H1 (cell line): ENCODE results near the gene MYO9A. TPM values are rescaled to one million over a fixed set of nuclear protein-coding genes. Genes with fewer than 3 reads are reported as not detected.

Source experiments
- CTCF ChIA-PET: fragments of 300-600 bp; sonication (Branson Sonifier 250); formaldehyde crosslinking; loops from one replicate; lab custom pipeline; 2021; ENCODE audit not compliant: partially characterized antibody; lab: Charles Lee
- POLR2A ChIA-PET: fragments of 300-600 bp; sonication (Branson Sonifier 250); formaldehyde crosslinking; loops from one replicate; lab custom pipeline; 2021; ENCODE audit warnings: inconsistent platforms; ENCODE audit not compliant: partially characterized antibody; lab: Charles Lee
- DNase-seq, 2 experiments: peaks; one replicate each; pipeline versions ENCODE4 v3.0.0 to v3.0.0-alpha.2; 2010 to 2022; ENCODE audit warnings: low spot score in 2 of 2, low read depth in 1 of 2, mixed read lengths in 1 of 2
- FAIRE-seq: peaks from 2 replicates; lab custom pipeline; 2011; peaks lifted over from hg19 to GRCh38; lab: Jason Lieb, UNC
- H2AFZ ChIP-seq: 2 replicates; pipeline ENCODE4 v1.8.1; 2012; ENCODE audit warnings: low read length, inconsistent platforms
- H2AK5ac ChIP-seq: 2 replicates; pipeline ENCODE4 v1.6.1; 2013; ENCODE audit warnings: low read depth, low read length
- H2BK120ac ChIP-seq: replicated peaks from 2 replicates; pipeline ENCODE3; 2013; ENCODE audit warnings: low read depth, low read length, inconsistent platforms
- H2BK12ac ChIP-seq: 2 replicates; pipeline ENCODE4 v1.6.1; 2013; ENCODE audit warnings: low read depth, low read length
- H2BK15ac ChIP-seq: 2 replicates; pipeline ENCODE4 v1.6.1; 2013; ENCODE audit warnings: low read length
- H2BK20ac ChIP-seq: 2 replicates; pipeline ENCODE4 v1.6.1; 2013; ENCODE audit warnings: low read length
- H2BK5ac ChIP-seq: 2 replicates; pipeline ENCODE4 v1.6.1; 2013; ENCODE audit warnings: low read depth, low read length
- H3K14ac ChIP-seq: 2 replicates; pipeline ENCODE4 v1.6.1; 2013; ENCODE audit warnings: inconsistent platforms; ENCODE audit not compliant: insufficient read length
- H3K18ac ChIP-seq: 2 replicates; pipeline ENCODE4 v1.6.1; 2013; ENCODE audit warnings: low read length; ENCODE audit errors: extremely low read depth
- H3K23ac ChIP-seq: 2 replicates; pipeline ENCODE4 v1.6.1; 2013; ENCODE audit warnings: inconsistent platforms; ENCODE audit not compliant: insufficient read length
- H3K23me2 ChIP-seq: 2 replicates; pipeline ENCODE4 v1.6.1; 2013; ENCODE audit warnings: low read depth, low read length
- H3K27ac ChIP-seq: 2 replicates; pipeline ENCODE4 v1.6.1; 2011; ENCODE audit warnings: low read depth, low read length, inconsistent platforms
- H3K27me3 ChIP-seq, 4 experiments: replicated peaks in 1 of 4; 1 replicate in 1 of 4; 2 replicates in 3 of 4; pipeline versions ENCODE4 v1.6.1 to v1.8.1; 2011 to 2013; ENCODE audit warnings: low read length in 3 of 4, mild to moderate bottlenecking in 3 of 4, inconsistent platforms in 2 of 4, mixed read lengths in 2 of 4, moderate library complexity in 1 of 4; ENCODE audit not compliant: control insufficient read depth in 3 of 4, insufficient read depth in 3 of 4; ENCODE audit errors: extremely low read depth in 1 of 4
- H3K36me3 ChIP-seq, 4 experiments: 2 replicates each; pipeline versions ENCODE4 v1.6.1 to v1.8.1; 2011 to 2013; ENCODE audit warnings: mild to moderate bottlenecking in 4 of 4, low read length in 3 of 4, moderate library complexity in 2 of 4, control low read depth in 1 of 4, inconsistent platforms in 1 of 4; ENCODE audit not compliant: insufficient read depth in 4 of 4, control insufficient read depth in 2 of 4
- H3K4ac ChIP-seq: replicated peaks from 2 replicates; pipeline ENCODE3; 2013; ENCODE audit warnings: low read length, low read depth, mixed read lengths, inconsistent platforms; ENCODE audit not compliant: insufficient read length
- H3K4me1 ChIP-seq, 4 experiments: replicated peaks in 1 of 4; 1 replicate in 1 of 4; 2 replicates in 3 of 4; pipeline versions ENCODE4 v1.6.1 to v1.8.1; 2011 to 2013; ENCODE audit warnings: low read length in 3 of 4, inconsistent platforms in 2 of 4, mixed read lengths in 1 of 4; ENCODE audit not compliant: insufficient read depth in 4 of 4, control insufficient read depth in 3 of 4
- H3K4me2 ChIP-seq, 2 experiments: 2 replicates each; pipeline versions ENCODE4 v1.6.1 to v1.8.1; 2011 to 2013; ENCODE audit warnings: low read depth in 2 of 2, low read length in 2 of 2, control low read depth in 1 of 2, inconsistent platforms in 1 of 2, mild to moderate bottlenecking in 1 of 2; ENCODE audit not compliant: insufficient read depth in 1 of 2
- H3K4me3 ChIP-seq, 4 experiments: fragments of 200-600, 300-600 bp in 1 of 4; sonication (generic), shearing (Covaris generic), sonication (Bioruptor Twin) in 1 of 4; 2 replicates each; pipeline versions ENCODE4 v1.5.1 to v1.8.1; 2011 to 2016; ENCODE audit warnings: low read length in 4 of 4, low read depth in 3 of 4, control low read depth in 2 of 4, inconsistent platforms in 2 of 4, mild to moderate bottlenecking in 2 of 4, mixed read lengths in 1 of 4, moderate library complexity in 1 of 4; ENCODE audit not compliant: insufficient read depth in 2 of 4; ENCODE audit errors: extremely low read depth in 1 of 4
- H3K56ac ChIP-seq: replicated peaks from 2 replicates; pipeline ENCODE3; 2013; ENCODE audit warnings: low read depth, mild to moderate bottlenecking, mixed read lengths, low read length, inconsistent platforms; ENCODE audit not compliant: insufficient read length
- H3K79me1 ChIP-seq: 2 replicates; pipeline ENCODE4 v1.6.1; 2013; ENCODE audit warnings: low read depth, low read length, control low read depth
- H3K79me2 ChIP-seq, 2 experiments: 2 replicates each; pipeline versions ENCODE4 v1.6.1 to v1.8.1; 2012 to 2013; ENCODE audit warnings: low read length in 2 of 2, mild to moderate bottlenecking in 2 of 2, inconsistent platforms in 1 of 2; ENCODE audit not compliant: insufficient read depth in 2 of 2, control insufficient read depth in 1 of 2
- H3K9ac ChIP-seq, 4 experiments: replicated peaks in 1 of 4; 1 replicate in 1 of 4; 2 replicates in 3 of 4; pipeline versions ENCODE4 v1.6.1 to v1.8.1; 2011 to 2013; ENCODE audit warnings: low read depth in 3 of 4, low read length in 3 of 4, control low read depth in 2 of 4, mild to moderate bottlenecking in 2 of 4, moderate library complexity in 2 of 4, inconsistent platforms in 1 of 4; ENCODE audit errors: extremely low read depth in 1 of 4
- H3K9me3 ChIP-seq, 2 experiments: 2 replicates each; pipeline versions ENCODE4 v1.6.1 to v1.8.1; 2012 to 2013; ENCODE audit warnings: mild to moderate bottlenecking in 2 of 2, moderate library complexity in 2 of 2, control low read depth in 1 of 2, inconsistent platforms in 1 of 2, low read depth in 1 of 2, low read length in 1 of 2, mixed read lengths in 1 of 2; ENCODE audit not compliant: insufficient read depth in 2 of 2
- H4K20me1 ChIP-seq, 2 experiments: replicated peaks in 1 of 2; 2 replicates each; pipeline versions ENCODE3 to v1.8.1; 2011 to 2013; ENCODE audit warnings: inconsistent platforms in 2 of 2, low read length in 2 of 2, mild to moderate bottlenecking in 1 of 2; ENCODE audit not compliant: insufficient read depth in 2 of 2, control insufficient read depth in 1 of 2
- H4K5ac ChIP-seq: 2 replicates; pipeline ENCODE4 v1.6.1; 2013; ENCODE audit warnings: low read length, low read depth, mixed read lengths, inconsistent platforms; ENCODE audit not compliant: insufficient read length
- H4K8ac ChIP-seq: 2 replicates; pipeline ENCODE4 v1.8.0; 2013; ENCODE audit warnings: mild to moderate bottlenecking, moderate library complexity, low read length, inconsistent platforms; ENCODE audit not compliant: insufficient read depth; ENCODE audit errors: extremely low read depth
- H4K91ac ChIP-seq: replicated peaks from 2 replicates; pipeline ENCODE3; 2013; ENCODE audit warnings: low read length, mixed read lengths, inconsistent platforms; ENCODE audit not compliant: insufficient read length
- BCL11A ChIP-seq, 2 experiments: IDR thresholded peaks; one replicate each; pipeline ENCODE4 v1.6.1; 2011; ENCODE audit warnings: low read depth in 2 of 2, low read length in 2 of 2, mild to moderate bottlenecking in 2 of 2
- CBX8 ChIP-seq: fragments of 300-800, 300-1000 bp; sonication (generic); IDR thresholded peaks from 2 replicates; pipeline ENCODE4 v1.7.1; 2016; ENCODE audit warnings: low read depth, low read length, borderline replicate concordance
- CHD1 ChIP-seq: IDR thresholded peaks from 2 replicates; pipeline ENCODE4 v1.6.1; 2012; ENCODE audit warnings: low read depth, low read length, improper control_type of control experiment
- EGR1 ChIP-seq: IDR thresholded peaks from 2 replicates; pipeline ENCODE4 v1.6.1; 2011; ENCODE audit warnings: low read depth, low read length, borderline replicate concordance
- HDAC2 ChIP-seq, 2 experiments: fragments of 300-600 bp in 1 of 2; sonication (generic) in 1 of 2; IDR thresholded peaks; 2 replicates each; pipeline ENCODE4 v1.6.1; 2011 to 2012; ENCODE audit warnings: low read depth in 2 of 2, low read length in 2 of 2, mild to moderate bottlenecking in 2 of 2, moderate library complexity in 2 of 2, borderline replicate concordance in 1 of 2, inconsistent platforms in 1 of 2
- JUND ChIP-seq: IDR thresholded peaks from 2 replicates; pipeline ENCODE4 v1.6.1; 2011; ENCODE audit warnings: mild to moderate bottlenecking, improper control_type of control experiment, low read length
- KDM1A ChIP-seq: fragments of 200-600, 300-600 bp; sonication (generic); IDR thresholded peaks from 2 replicates; pipeline ENCODE4 v1.7.1; 2016; ENCODE audit warnings: mild to moderate bottlenecking, low read length, borderline replicate concordance
- SIX5 ChIP-seq: IDR thresholded peaks from 2 replicates; pipeline ENCODE4 v1.6.1; 2011; ENCODE audit warnings: mild to moderate bottlenecking, low read depth, low read length
- SP2 ChIP-seq: IDR thresholded peaks from 2 replicates; pipeline ENCODE4 v1.6.1; 2012; ENCODE audit warnings: mild to moderate bottlenecking, low read length, inconsistent platforms
- TAF7 ChIP-seq: optimal IDR thresholded peaks from 2 replicates; pipeline ENCODE3; 2011; ENCODE audit warnings: low read depth, mild to moderate bottlenecking, inconsistent platforms, low read length, moderate library complexity, borderline replicate concordance
- TEAD4 ChIP-seq: IDR thresholded peaks from 2 replicates; pipeline ENCODE4 v1.6.1; 2012; ENCODE audit warnings: low read depth, low read length, inconsistent platforms, mixed read lengths
- WGBS, 2 experiments: shearing (Covaris generic) in 1 of 2; methylation state at CpG; one replicate each; pipeline versions ENCODE4 v1.1.6 to v1.1.7; 2013 to 2015; ENCODE audit warnings: low lambda C conversion rate in 2 of 2, mixed read lengths in 2 of 2, inconsistent platforms in 1 of 2, low coverage in 1 of 2, missing lambda C conversion rate in 1 of 2; ENCODE audit not compliant: insufficient replicate concordance in 2 of 2, insufficient coverage in 1 of 2, insufficient read length in 1 of 2; ENCODE audit errors: extremely low coverage in 1 of 2, missing lambda C conversion rate in 1 of 2; 5-methylcytosine and 5-hydroxymethylcytosine counted together
- polyA plus RNA-seq, 7 experiments: library from polyadenylated mRNA; depleted of rRNA in 3 of 7; stranded (reverse) in 5 of 7; unstranded in 2 of 7; fragments of >200 nt in 5 of 7; fragments of 200-250 nt in 2 of 7; gene quantifications; 1 replicate in 5 of 7; 2 replicates in 1 of 7; 4 replicates in 1 of 7; pipeline versions ENCODE4 v1.2.1 to v1.2.3, GENCODE V29; 2011 to 2013; ENCODE audit warnings: missing spikeins in 2 of 7, mixed read lengths in 2 of 7
- total RNA-seq: library from RNA; stranded (reverse); fragmentation: NEBNext Ultra II Directional; extraction: Animal tissue kit (Norgen Biotek cat#: 25700); gene quantifications from 2 replicates; pipeline ENCODE4 v1.2.1, GENCODE V29; 2021
- TF ChIP-seq, protein P1 (sequence below): IDR thresholded peaks from 2 replicates; pipeline ENCODE4 v1.6.1; 2012; ENCODE audit warnings: inconsistent platforms
- TF ChIP-seq, protein P2 (sequence below): IDR thresholded peaks from 2 replicates; pipeline ENCODE4 v1.6.1; 2012; ENCODE audit warnings: low read length, inconsistent platforms

The MYO9A gene
- total and polyA plus RNA-seq, 2 of the 8 experiments (the other 6 are each of a cell fraction or from before 2014, with no cell fraction given): 3.9 to 26.0 TPM

DNA sequence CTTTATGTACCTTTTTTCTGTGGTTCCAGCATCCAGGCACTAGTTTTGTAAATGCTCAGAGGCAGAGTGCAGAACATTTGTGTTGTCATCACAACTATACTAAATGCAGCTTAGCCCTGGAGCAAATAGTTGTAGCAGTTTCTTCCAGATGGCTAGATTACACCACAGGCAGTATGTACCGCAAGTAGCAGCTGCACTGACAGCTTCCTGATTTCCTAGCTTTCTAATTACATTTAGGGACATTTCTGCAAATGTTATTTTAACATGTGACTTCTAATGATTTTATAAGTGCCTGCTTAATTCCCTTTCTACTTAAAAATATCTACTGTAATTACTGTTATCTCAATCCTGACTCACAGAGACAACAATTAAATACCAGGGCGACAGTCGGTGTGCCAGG, 201.1 kb downstream of the MYO9A start:
- Histone ChIP-seq H3K9me3 (no peaks in the 10 kb centered on the region), H3K79me1 (no peaks in the 10 kb centered on the region), H3K4me3 (no peak overlapping the region), H3K18ac (no peak overlapping the region), H4K91ac (no peak overlapping the region), H2BK5ac (no peak overlapping the region), H2AK5ac (no peak overlapping the region), H3K36me3 (no peaks in the 10 kb centered on the region), H3K14ac (no peak overlapping the region), H3K56ac (no peak overlapping the region), H2BK20ac (no peak overlapping the region), H2BK12ac (no peak overlapping the region), H3K27ac (no peak overlapping the region), H3K9ac (no peak overlapping the region), H4K8ac (no peak overlapping the region), H2BK15ac (no peak overlapping the region), H3K23me2 (no peaks in the 10 kb centered on the region), H3K27me3 (no peaks in the 10 kb centered on the region), H3K4me1 (peaks cover 0 to 3% (median 0%) of the 10 kb centered on the region in 4 experiments; a peak in 2 of 7 replicates), H3K23ac (no peak overlapping the region), H2AFZ (no peak overlapping the region), H4K5ac (no peak overlapping the region), H3K4me2 (no peak overlapping the region), H3K4ac (no peak overlapping the region), H2BK120ac (no peak overlapping the region), H4K20me1 (no peaks in the 10 kb centered on the region), H3K79me2 (no peaks in the 10 kb centered on the region)
- ChIA-PET CTCF (interaction anchor here (1.4 kb wide), 1 partner anchor 13 kb away, joined by 3 read pairs; no protein-coding TSS in a partner anchor), POLR2A (no interaction called here)
- 77% methylated on average over 3 of the region's 3 CpGs; no CpG with 5 or more reads in 1 of the 2 experiments for WGBS, 2 experiments
- no peak for DNase-seq
- no peak for FAIRE-seq
- no peak for TF ChIP-seq CHD1
- TF ChIP-seq, protein P1, sequence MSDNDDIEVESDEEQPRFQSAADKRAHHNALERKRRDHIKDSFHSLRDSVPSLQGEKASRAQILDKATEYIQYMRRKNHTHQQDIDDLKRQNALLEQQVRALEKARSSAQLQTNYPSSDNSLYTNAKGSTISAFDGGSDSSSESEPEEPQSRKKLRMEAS: no peak
- no peak for TF ChIP-seq JUND
- no peak for TF ChIP-seq TEAD4
- TF ChIP-seq CBX8: no peak
- TF ChIP-seq SIX5: no peak
- TF ChIP-seq BCL11A (IDR thresholded peaks at IDR 0.05; ENCODE audit: low read depth in 2 of 2, low read length in 2 of 2): no peak
- no peak for TF ChIP-seq TAF7
- TF ChIP-seq, protein P2, sequence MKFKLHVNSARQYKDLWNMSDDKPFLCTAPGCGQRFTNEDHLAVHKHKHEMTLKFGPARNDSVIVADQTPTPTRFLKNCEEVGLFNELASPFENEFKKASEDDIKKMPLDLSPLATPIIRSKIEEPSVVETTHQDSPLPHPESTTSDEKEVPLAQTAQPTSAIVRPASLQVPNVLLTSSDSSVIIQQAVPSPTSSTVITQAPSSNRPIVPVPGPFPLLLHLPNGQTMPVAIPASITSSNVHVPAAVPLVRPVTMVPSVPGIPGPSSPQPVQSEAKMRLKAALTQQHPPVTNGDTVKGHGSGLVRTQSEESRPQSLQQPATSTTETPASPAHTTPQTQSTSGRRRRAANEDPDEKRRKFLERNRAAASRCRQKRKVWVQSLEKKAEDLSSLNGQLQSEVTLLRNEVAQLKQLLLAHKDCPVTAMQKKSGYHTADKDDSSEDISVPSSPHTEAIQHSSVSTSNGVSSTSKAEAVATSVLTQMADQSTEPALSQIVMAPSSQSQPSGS: no peak
- TF ChIP-seq KDM1A: no peak
- TF ChIP-seq EGR1: no peak
- TF ChIP-seq SP2: no peak
- no peak for TF ChIP-seq HDAC2 (IDR thresholded peaks at IDR 0.05; ENCODE audit: borderline replicate concordance in 1 of 2, low read depth in 2 of 2, low read length in 2 of 2)
